ENCODE measurements around the gene RPS23. TPM values are rescaled to one million over a fixed set of nuclear protein-coding genes. Genes with fewer than 3 reads are reported as not detected.
A peak's percentile ranks its signal among the peaks of the same experiment; 100 is the strongest.
"Not testable (repeated sequence)": the region's sequence is repeated elsewhere in the genome, so short reads cannot be mapped to it uniquely, and the experiment has no call there.

Gene RPS23
- total RNA-seq, 1 donor from 2014 or later = 1,103 TPM

DNA sequence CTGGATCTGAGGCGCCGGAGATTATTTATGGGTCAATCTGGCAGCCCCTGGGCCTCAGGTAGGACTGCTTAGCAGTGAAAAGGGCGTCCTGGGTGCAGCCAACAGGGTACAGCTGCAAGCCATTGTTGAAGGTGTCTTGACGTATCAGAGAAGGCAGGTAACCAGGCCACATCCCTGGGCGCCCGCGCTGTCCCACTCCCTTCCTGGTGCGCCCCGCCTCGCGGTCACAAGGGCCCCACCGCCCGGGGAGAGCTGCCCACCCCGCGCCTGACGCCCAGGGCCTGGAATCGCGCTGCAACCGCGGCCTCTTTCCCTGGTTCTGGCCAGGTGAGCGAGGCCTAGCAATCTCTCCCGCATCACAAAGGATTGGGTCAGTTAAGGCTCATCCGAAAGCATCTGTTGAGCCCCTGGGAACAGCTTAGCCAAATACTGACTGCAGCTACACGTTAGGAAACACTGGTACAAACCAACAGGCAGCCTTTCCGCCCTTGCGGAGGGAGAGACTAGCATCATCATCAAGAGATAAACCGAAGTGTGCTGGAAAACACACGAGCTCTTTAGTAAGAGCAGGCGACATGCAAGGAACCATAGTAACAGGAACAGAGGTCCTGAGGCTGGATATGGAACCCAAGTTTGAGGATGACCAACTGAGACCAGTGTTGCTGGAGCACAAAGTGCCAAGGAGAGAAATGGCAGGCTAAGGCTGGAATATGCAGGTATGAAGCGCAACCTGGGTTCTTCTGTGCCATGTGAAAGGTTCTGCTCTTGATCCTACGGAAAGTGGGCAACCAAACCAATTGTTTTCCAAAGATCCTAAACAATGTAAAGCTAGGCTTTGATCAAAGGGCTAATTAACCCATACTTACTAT lies 3.6 kb downstream of the RPS23 start:
- H3K27ac ChIP-seq (replicated peaks) = no peak overlapping the region
- intact Hi-C loops (cut with micrococcal nuclease) = no loop called here
- H3K27me3 ChIP-seq (ENCODE audit: low read depth) = no peaks in the 10 kb centered on the region
- TF ChIP-seq, protein P1, sequence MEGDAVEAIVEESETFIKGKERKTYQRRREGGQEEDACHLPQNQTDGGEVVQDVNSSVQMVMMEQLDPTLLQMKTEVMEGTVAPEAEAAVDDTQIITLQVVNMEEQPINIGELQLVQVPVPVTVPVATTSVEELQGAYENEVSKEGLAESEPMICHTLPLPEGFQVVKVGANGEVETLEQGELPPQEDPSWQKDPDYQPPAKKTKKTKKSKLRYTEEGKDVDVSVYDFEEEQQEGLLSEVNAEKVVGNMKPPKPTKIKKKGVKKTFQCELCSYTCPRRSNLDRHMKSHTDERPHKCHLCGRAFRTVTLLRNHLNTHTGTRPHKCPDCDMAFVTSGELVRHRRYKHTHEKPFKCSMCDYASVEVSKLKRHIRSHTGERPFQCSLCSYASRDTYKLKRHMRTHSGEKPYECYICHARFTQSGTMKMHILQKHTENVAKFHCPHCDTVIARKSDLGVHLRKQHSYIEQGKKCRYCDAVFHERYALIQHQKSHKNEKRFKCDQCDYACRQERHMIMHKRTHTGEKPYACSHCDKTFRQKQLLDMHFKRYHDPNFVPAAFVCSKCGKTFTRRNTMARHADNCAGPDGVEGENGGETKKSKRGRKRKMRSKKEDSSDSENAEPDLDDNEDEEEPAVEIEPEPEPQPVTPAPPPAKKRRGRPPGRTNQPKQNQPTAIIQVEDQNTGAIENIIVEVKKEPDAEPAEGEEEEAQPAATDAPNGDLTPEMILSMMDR (IDR thresholded peaks at IDR 0.05; ENCODE audit: borderline replicate concordance) = no peak
- DNase-seq = no peak
- peaks cover 34% of the 10 kb centered on the region for H3K4me1 ChIP-seq
- no peaks in the 10 kb centered on the region for H3K9me3 ChIP-seq (replicated peaks)
- H3K36me3 ChIP-seq = peaks cover 40% of the 10 kb centered on the region
- no peak overlapping the region for H3K4me3 ChIP-seq

DNA sequence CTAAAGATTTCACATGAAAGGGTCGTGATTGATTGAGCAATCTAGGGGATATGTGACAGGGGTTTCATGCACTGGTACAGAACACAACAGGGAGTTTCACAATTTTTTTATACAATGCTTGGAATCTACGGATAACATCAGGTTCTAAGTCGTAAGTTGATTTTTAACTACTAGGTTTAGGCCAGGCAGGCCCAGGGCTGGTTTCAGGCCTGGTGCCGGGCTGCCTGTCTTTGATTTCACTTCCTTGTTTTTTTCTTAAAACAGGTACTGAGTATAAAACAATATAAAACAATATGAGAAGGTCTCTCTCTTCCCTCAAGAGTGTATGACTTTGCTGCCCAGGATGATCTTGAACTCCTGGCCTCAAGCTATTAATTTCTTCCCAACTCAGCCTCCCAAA lies 4.7 kb downstream of the RPS23 start:
- H3K27ac ChIP-seq (replicated peaks); intact Hi-C loops (cut with micrococcal nuclease); DNase-seq: not testable (repeated sequence)

DNA sequence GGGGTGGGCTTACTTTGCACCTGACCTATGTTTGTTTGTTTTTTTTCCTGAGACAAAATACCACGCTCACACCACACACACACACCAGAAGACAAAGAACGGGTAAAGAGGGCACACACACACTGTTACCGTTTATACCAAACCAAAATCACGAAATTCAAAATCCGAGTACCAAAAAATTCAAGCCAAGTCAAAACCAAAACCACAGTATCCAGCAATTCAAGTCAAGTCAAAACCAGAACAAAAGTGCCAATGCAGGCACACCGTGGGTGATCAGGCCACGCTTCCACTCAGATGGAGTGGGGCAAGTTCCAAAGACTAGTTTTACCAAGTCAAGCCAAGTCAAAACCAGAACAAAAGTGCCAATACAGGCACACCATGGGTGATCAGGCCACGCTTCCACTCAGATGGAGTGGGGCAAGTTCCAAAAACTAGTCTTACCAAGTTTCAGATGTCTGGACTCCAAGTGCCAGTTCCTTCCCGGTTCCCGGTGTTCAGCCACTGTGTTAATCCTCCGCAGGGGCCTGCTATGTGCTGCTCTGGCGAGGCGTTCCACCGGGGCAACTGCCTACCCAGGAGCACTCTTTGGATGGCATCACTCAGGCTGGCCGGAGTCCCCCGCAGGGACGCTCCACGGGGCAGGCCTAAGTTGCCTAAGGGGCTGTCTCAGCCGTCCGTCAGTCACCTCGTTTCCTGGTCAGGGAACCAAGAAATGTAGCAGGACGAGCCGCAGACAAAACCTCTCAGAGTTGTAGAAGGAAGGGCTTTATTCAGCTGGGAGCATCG lies 5.4 kb downstream of the RPS23 start:
- intact Hi-C loops (cut with micrococcal nuclease); H3K9me3 ChIP-seq (replicated peaks); H3K4me3 ChIP-seq; H3K27ac ChIP-seq (replicated peaks); H3K27me3 ChIP-seq (ENCODE audit: low read depth); DNase-seq: not testable (repeated sequence)
- H3K36me3 ChIP-seq = peaks cover 47% of the 10 kb centered on the region
- H3K4me1 ChIP-seq = peaks cover 22% of the 10 kb centered on the region

More for the DNA sequence above, 4.7 kb downstream of the RPS23 start:
- not testable (repeated sequence) for H3K4me3 ChIP-seq; H3K27me3 ChIP-seq (ENCODE audit: low read depth); H3K9me3 ChIP-seq (replicated peaks)
- peaks cover 25% of the 10 kb centered on the region for H3K4me1 ChIP-seq
- peaks cover 42% of the 10 kb centered on the region for H3K36me3 ChIP-seq

DNA sequence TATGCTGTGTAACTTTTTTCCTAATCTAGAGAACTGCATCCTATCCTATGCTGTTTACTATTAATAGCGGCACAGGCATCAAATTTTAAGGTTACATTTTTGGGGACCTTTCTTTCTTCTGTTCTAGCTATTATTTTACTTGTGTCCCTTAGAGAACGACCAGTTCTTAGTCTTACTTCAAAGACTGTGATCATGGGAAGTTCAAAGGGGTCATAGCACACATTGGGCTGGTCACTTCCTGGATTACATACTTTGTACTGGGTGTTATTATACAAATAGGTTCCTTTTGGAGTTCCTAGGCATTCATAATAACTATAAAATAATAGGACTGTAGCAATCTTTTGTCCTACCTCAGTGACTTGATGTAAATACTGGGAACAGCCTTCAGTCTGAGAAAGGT lies 8.8 kb downstream of the RPS23 start:
- H3K4me1 ChIP-seq; H3K9me3 ChIP-seq (replicated peaks); DNase-seq; H3K4me3 ChIP-seq; intact Hi-C loops (cut with micrococcal nuclease); H3K27me3 ChIP-seq (ENCODE audit: low read depth): not testable (repeated sequence)
- Histone ChIP-seq H3K36me3 (peaks cover 23% of the 10 kb centered on the region), H3K27ac (replicated peaks) (peak overlapping the region; percentile 50)

DNA sequence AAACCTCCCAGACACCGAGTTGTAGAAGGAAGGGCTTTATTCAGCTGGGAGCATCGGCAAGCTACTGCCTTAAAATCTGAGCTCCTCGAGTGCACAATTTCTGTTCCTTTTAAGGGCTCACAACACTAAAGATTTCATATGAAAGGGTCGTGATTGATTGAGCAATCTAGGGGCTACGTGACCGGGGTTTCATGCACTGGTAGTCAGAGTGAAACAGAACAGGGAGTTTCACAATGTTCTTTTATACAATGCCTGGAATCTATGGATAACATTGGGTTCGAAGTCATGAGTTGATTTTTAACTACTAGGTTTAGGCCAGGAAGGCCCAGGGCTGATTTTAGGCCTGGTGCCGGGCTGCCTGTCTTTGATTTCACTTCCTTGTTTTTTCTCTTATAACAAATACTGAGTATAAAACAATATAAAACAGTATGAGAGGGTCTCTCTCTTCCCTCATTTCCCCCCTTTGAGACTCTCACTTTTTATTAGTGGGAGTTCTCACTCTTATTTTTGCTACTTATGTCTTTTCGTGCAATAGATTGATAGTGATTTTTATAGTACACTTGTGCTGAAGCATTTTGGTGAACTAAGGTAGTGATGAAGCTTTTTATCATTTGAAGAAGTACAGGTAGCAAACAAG lies 10.7 kb downstream of the RPS23 start:
- H3K27ac ChIP-seq (replicated peaks); H3K36me3 ChIP-seq; H3K4me3 ChIP-seq; intact Hi-C loops (cut with micrococcal nuclease); H3K9me3 ChIP-seq (replicated peaks); H3K4me1 ChIP-seq; DNase-seq; H3K27me3 ChIP-seq (ENCODE audit: low read depth): not testable (repeated sequence)

DNA sequence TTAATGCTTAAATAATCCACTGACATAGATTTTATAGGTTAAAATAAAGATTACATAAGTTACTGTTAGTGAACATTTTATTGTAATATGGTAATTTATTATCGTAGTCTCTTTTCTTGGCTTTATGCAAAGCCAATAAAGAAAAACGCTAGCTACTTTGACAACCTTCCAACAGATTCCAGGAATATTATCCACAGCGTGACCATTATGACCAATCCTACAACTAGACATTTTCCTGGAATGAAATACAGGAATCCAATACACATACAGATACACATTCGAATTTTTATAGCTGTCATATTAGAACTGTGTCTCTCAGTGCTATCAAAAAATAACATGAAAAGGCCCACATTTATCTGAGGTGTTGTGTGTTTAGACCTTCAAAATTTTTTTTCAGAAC lies 13.1 kb downstream of the RPS23 start:
- DNase-seq = no peak
- intact Hi-C loops (cut with micrococcal nuclease) = no loop called here

More for the DNA sequence above, 13.1 kb downstream of the RPS23 start:
- Histone ChIP-seq H3K9me3 (replicated peaks) (peaks cover 9% of the 10 kb centered on the region), H3K4me3 (no peak overlapping the region), H3K4me1 (peaks cover 6% of the 10 kb centered on the region), H3K36me3 (peaks cover 8% of the 10 kb centered on the region), H3K27ac (replicated peaks) (no peak overlapping the region), H3K27me3 (ENCODE audit: low read depth) (no peaks in the 10 kb centered on the region)
- TF ChIP-seq, protein P1 (IDR thresholded peaks at IDR 0.05; ENCODE audit: borderline replicate concordance) = no peak
